ENCODE measurements around the gene CASZ1.

Gene CASZ1

GRCh38 chr1:10639011-10639774 is 157.3 kb downstream of the CASZ1 start:
- H3K36me3 ChIP-seq (ENCODE audit: control insufficient read depth in 1 of 2, insufficient read depth in 2 of 2, low read depth in 1 of 2, low read length in 2 of 2) = peaks cover 0 to 6% of the 10 kb centered on the region in 2 experiments
- no peak overlapping the region for H3K23ac ChIP-seq (ENCODE audit: low read length in 2 of 2)
- H2AK5ac ChIP-seq (ENCODE audit: low read length, severe bottlenecking) = no peak overlapping the region
- no peak overlapping the region for H2BK15ac ChIP-seq (ENCODE audit: low read depth, poor library complexity, severe bottlenecking)
- peaks cover 30% of the 10 kb centered on the region for H3K4me1 ChIP-seq (ENCODE audit: control insufficient read depth, insufficient read depth, low read depth, low read length)
- no peak overlapping the region for H2BK5ac ChIP-seq (ENCODE audit: low read depth, low read length, poor library complexity, severe bottlenecking)
- H3K14ac ChIP-seq (ENCODE audit: low read length in 2 of 2) = no peak overlapping the region
- H3K4ac ChIP-seq (ENCODE audit: low read depth in 1 of 2, low read length in 2 of 2) = no peak overlapping the region
- peak overlapping the region; percentile 59 for H4K8ac ChIP-seq (ENCODE audit: low read length)
- no peak overlapping the region for H2BK12ac ChIP-seq (ENCODE audit: low read length in 2 of 2)
- peak overlapping the region in 1 of 2 experiments; percentile 10 for H3K18ac ChIP-seq (ENCODE audit: low read depth in 1 of 2, low read length in 2 of 2)
- peak overlapping the region; percentile 8 for H3K4me2 ChIP-seq (ENCODE audit: low read length, poor library complexity, severe bottlenecking)
- no peaks in the 10 kb centered on the region for H3K79me1 ChIP-seq (replicated peaks; ENCODE audit: low read length, poor library complexity, severe bottlenecking)
- H2AFZ ChIP-seq (ENCODE audit: low read depth, low read length) = peak overlapping the region; percentile 6
- H3K9ac ChIP-seq (ENCODE audit: low read length) = no peak overlapping the region
- no peaks in the 10 kb centered on the region for H3K9me3 ChIP-seq (ENCODE audit: control insufficient read depth, low read length)
- peaks cover 0 to 33% of the 10 kb centered on the region in 2 experiments for H3K27me3 ChIP-seq (ENCODE audit: control insufficient read depth in 1 of 2, insufficient read depth in 1 of 2, low read length in 2 of 2)
- H2BK120ac ChIP-seq (ENCODE audit: low read depth, low read length) = no peak overlapping the region
- 24% methylated on average over 75 of the region's 108 CpGs for WGBS
- H3K27ac ChIP-seq (ENCODE audit: low read length, poor library complexity, severe bottlenecking) = no peak overlapping the region
- peak; percentile 7 for DNase-seq
- H4K91ac ChIP-seq (ENCODE audit: low read length) = peak overlapping the region; percentile 31
- H3K4me3 ChIP-seq (ENCODE audit: insufficient read depth in 1 of 2, low read depth in 1 of 2, low read length in 2 of 2) = peak overlapping the region in 1 of 2 experiments; percentile 51

DNA sequence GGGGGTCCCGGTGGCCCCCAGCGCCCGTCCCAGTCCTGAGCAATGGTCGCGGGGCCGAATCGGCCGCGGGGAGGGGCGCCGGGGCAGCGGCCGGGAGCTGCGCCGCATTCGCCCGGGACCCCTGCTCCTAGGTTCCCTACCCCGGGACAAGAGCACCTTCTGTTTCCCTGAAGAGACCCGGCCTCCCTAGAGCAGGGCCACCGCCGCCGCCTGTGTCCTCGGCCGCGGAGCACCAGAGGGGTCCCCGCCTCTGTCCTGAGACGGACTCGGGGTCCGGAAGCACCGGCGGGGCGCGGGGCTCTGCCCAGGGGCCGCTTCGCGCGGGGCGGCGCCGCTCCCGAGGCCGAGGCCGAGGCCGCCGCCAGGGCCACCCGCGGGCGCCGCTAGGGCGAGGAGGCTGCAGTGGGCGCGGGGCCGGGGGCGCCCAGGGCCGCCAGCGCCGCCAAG is 157.9 kb downstream of the CASZ1 start:
- no peak overlapping the region for H2BK12ac ChIP-seq (ENCODE audit: low read length in 2 of 2)
- H2AK5ac ChIP-seq (ENCODE audit: low read length, severe bottlenecking) = no peak overlapping the region
- WGBS = 21% methylated on average over 26 of the region's 57 CpGs
- H4K91ac ChIP-seq (ENCODE audit: low read length) = no peak overlapping the region
- H2BK5ac ChIP-seq (ENCODE audit: low read depth, low read length, poor library complexity, severe bottlenecking) = no peak overlapping the region
- H3K14ac ChIP-seq (ENCODE audit: low read length in 2 of 2) = no peak overlapping the region
- no peak overlapping the region for H3K18ac ChIP-seq (ENCODE audit: low read depth in 1 of 2, low read length in 2 of 2)
- H3K9me3 ChIP-seq (ENCODE audit: control insufficient read depth, low read length) = no peaks in the 10 kb centered on the region
- H3K9ac ChIP-seq (ENCODE audit: low read length) = no peak overlapping the region
- no peak overlapping the region for H3K23ac ChIP-seq (ENCODE audit: low read length in 2 of 2)
- DNase-seq = no peak
- peaks cover 0 to 33% of the 10 kb centered on the region in 2 experiments for H3K27me3 ChIP-seq (ENCODE audit: control insufficient read depth in 1 of 2, insufficient read depth in 1 of 2, low read length in 2 of 2)
- no peak overlapping the region for H3K4ac ChIP-seq (ENCODE audit: low read depth in 1 of 2, low read length in 2 of 2)
- H4K8ac ChIP-seq (ENCODE audit: low read length) = no peak overlapping the region
- H3K4me3 ChIP-seq (ENCODE audit: insufficient read depth in 1 of 2, low read depth in 1 of 2, low read length in 2 of 2) = peak overlapping the region in 1 of 2 experiments; percentile 51
- peaks cover 30% of the 10 kb centered on the region for H3K4me1 ChIP-seq (ENCODE audit: control insufficient read depth, insufficient read depth, low read depth, low read length)
- peaks cover 0 to 10% of the 10 kb centered on the region in 2 experiments for H3K36me3 ChIP-seq (ENCODE audit: control insufficient read depth in 1 of 2, insufficient read depth in 2 of 2, low read depth in 1 of 2, low read length in 2 of 2)
- H3K4me2 ChIP-seq (ENCODE audit: low read length, poor library complexity, severe bottlenecking) = peak overlapping the region; percentile 76
- H2AFZ ChIP-seq (ENCODE audit: low read depth, low read length) = no peak overlapping the region
- H3K79me1 ChIP-seq (replicated peaks; ENCODE audit: low read length, poor library complexity, severe bottlenecking) = no peaks in the 10 kb centered on the region
- no peak overlapping the region for H2BK15ac ChIP-seq (ENCODE audit: low read depth, poor library complexity, severe bottlenecking)
- H3K27ac ChIP-seq (ENCODE audit: low read length, poor library complexity, severe bottlenecking) = no peak overlapping the region
- no peak overlapping the region for H2BK120ac ChIP-seq (ENCODE audit: low read depth, low read length)

DNA sequence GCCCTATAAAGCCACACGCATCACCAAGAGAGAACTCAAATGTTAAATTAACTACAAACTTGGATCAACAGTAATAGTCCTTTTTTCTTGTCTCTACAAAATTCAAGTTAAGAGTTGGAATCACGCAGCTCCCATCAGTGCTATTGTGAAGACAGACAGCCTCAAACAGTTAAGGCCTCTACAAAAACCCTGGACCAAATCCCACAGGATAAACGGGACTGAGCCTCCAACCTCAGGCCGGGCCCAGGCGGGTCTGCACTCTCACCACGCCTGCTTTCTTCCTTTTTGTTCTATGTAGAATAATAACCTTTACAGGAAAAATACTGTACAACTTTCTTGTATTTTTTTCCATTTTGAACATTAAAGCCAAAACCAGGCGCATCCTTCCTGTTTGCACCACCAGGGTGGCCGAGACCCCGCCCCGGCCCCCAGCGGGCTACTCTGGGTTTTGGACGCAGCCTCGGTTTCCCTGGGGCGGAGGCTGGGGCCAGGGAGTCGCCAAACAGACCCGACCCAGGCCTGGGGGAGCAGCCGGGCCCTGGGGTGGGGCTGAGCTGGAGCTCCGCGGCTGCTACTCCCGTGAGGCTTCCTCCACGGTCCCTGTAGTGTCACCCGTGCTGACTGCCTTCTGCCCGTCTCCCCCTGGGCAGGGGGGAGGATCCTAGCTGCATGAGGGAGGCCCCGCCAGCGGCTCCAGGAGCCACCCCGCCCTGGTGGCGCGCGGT is 158.4 kb downstream of the CASZ1 start:
- Histone ChIP-seq H3K23ac (ENCODE audit: low read length in 2 of 2) (no peak overlapping the region), H2BK120ac (ENCODE audit: low read depth, low read length) (no peak overlapping the region), H2BK5ac (ENCODE audit: low read depth, low read length, poor library complexity, severe bottlenecking) (no peak overlapping the region), H3K79me1 (replicated peaks; ENCODE audit: low read length, poor library complexity, severe bottlenecking) (no peaks in the 10 kb centered on the region), H3K9ac (ENCODE audit: low read length) (no peak overlapping the region), H2BK15ac (ENCODE audit: low read depth, poor library complexity, severe bottlenecking) (peak overlapping the region; percentile 9), H3K4ac (ENCODE audit: low read depth in 1 of 2, low read length in 2 of 2) (no peak overlapping the region), H3K4me3 (ENCODE audit: insufficient read depth in 1 of 2, low read depth in 1 of 2, low read length in 2 of 2) (peak overlapping the region in 1 of 2 experiments; percentile 51), H3K27me3 (ENCODE audit: control insufficient read depth in 1 of 2, insufficient read depth in 1 of 2, low read length in 2 of 2) (peaks cover 0 to 33% of the 10 kb centered on the region in 2 experiments), H2AK5ac (ENCODE audit: low read length, severe bottlenecking) (no peak overlapping the region), H3K14ac (ENCODE audit: low read length in 2 of 2) (no peak overlapping the region), H4K8ac (ENCODE audit: low read length) (no peak overlapping the region), H2AFZ (ENCODE audit: low read depth, low read length) (no peak overlapping the region), H3K36me3 (ENCODE audit: control insufficient read depth in 1 of 2, insufficient read depth in 2 of 2, low read depth in 1 of 2, low read length in 2 of 2) (peaks cover 0 to 15% of the 10 kb centered on the region in 2 experiments), H3K18ac (ENCODE audit: low read depth in 1 of 2, low read length in 2 of 2) (no peak overlapping the region), H3K4me2 (ENCODE audit: low read length, poor library complexity, severe bottlenecking) (peak overlapping the region; percentile 76), H2BK12ac (ENCODE audit: low read length in 2 of 2) (no peak overlapping the region), H3K9me3 (ENCODE audit: control insufficient read depth, low read length) (no peaks in the 10 kb centered on the region), H3K4me1 (ENCODE audit: control insufficient read depth, insufficient read depth, low read depth, low read length) (peaks cover 30% of the 10 kb centered on the region), H4K91ac (ENCODE audit: low read length) (no peak overlapping the region), H3K27ac (ENCODE audit: low read length, poor library complexity, severe bottlenecking) (no peak overlapping the region)
- WGBS = 51% methylated on average over 23 of the region's 29 CpGs
- DNase-seq = no peak

- Histone ChIP-seq H2BK5ac (ENCODE audit: low read depth, low read length, poor library complexity, severe bottlenecking) (no peak overlapping the region), H3K4me2 (ENCODE audit: low read length, poor library complexity, severe bottlenecking) (no peak overlapping the region), H3K4ac (ENCODE audit: low read depth in 1 of 2, low read length in 2 of 2) (no peak overlapping the region), H2BK15ac (ENCODE audit: low read depth, poor library complexity, severe bottlenecking) (no peak overlapping the region), H4K91ac (ENCODE audit: low read length) (no peak overlapping the region), H3K9ac (ENCODE audit: low read length) (no peak overlapping the region), H3K27me3 (ENCODE audit: control insufficient read depth in 1 of 2, insufficient read depth in 1 of 2, low read length in 2 of 2) (peaks cover 0 to 33% of the 10 kb centered on the region in 2 experiments), H3K4me3 (ENCODE audit: insufficient read depth in 1 of 2, low read depth in 1 of 2, low read length in 2 of 2) (no peak overlapping the region), H3K23ac (ENCODE audit: low read length in 2 of 2) (no peak overlapping the region), H3K79me1 (replicated peaks; ENCODE audit: low read length, poor library complexity, severe bottlenecking) (no peaks in the 10 kb centered on the region), H3K4me1 (ENCODE audit: control insufficient read depth, insufficient read depth, low read depth, low read length) (peaks cover 33% of the 10 kb centered on the region), H4K8ac (ENCODE audit: low read length) (no peak overlapping the region), H2BK120ac (ENCODE audit: low read depth, low read length) (no peak overlapping the region), H3K14ac (ENCODE audit: low read length in 2 of 2) (no peak overlapping the region), H3K9me3 (ENCODE audit: control insufficient read depth, low read length) (no peaks in the 10 kb centered on the region), H2AFZ (ENCODE audit: low read depth, low read length) (no peak overlapping the region), H3K36me3 (ENCODE audit: control insufficient read depth in 1 of 2, insufficient read depth in 2 of 2, low read depth in 1 of 2, low read length in 2 of 2) (peaks cover 0 to 15% of the 10 kb centered on the region in 2 experiments), H3K18ac (ENCODE audit: low read depth in 1 of 2, low read length in 2 of 2) (no peak overlapping the region), H2AK5ac (ENCODE audit: low read length, severe bottlenecking) (no peak overlapping the region), H3K27ac (ENCODE audit: low read length, poor library complexity, severe bottlenecking) (no peak overlapping the region), H2BK12ac (ENCODE audit: low read length in 2 of 2) (no peak overlapping the region)
- WGBS = 91% methylated on average over 9 of the region's 9 CpGs
- DNase-seq = no peak
Measured at GRCh38 chr1:10637400-10637799, 159.0 kb downstream of the CASZ1 start.

Measured in mesenchymal stem cell (in vitro differentiated cells and primary cell).